Urinary bladder (tissue), 4 donors: ENCODE results near the gene DNAI4. TPM values are rescaled to one million over a fixed set of nuclear protein-coding genes. Genes with fewer than 3 reads are reported as not detected.
"Not testable (repeated sequence)": the region's sequence is repeated elsewhere in the genome, so short reads cannot be mapped to it uniquely, and the experiment has no call there.

Source experiments
- DNase-seq: peaks from one replicate; pipeline ENCODE4 v3.0.0-alpha.2; 2015; ENCODE audit errors: extremely low spot score
- H3K27ac ChIP-seq: one replicate; pipeline ENCODE4 v1.5.1; 2013; ENCODE audit warnings: low read depth, mild to moderate bottlenecking, moderate library complexity
- H3K36me3 ChIP-seq: one replicate; pipeline ENCODE4 v1.6.1; 2013; ENCODE audit warnings: mild to moderate bottlenecking, moderate library complexity; ENCODE audit not compliant: insufficient read depth
- H3K4me1 ChIP-seq: one replicate; pipeline ENCODE4 v1.6.1; 2013; ENCODE audit warnings: mild to moderate bottlenecking, moderate library complexity; ENCODE audit not compliant: insufficient read depth
- H3K4me3 ChIP-seq: one replicate; pipeline ENCODE4 v1.5.1; 2013; ENCODE audit warnings: low read depth, low read length
- WGBS: extraction: QIAGEN DNeasy Blood & Tissue Kit; methylation state at CpG from one replicate; pipeline ENCODE4 v1.1.7; 2013; 5-methylcytosine and 5-hydroxymethylcytosine counted together
- polyA plus RNA-seq: library from polyadenylated mRNA; stranded (reverse); fragments of 200-250 nt; gene quantifications from one replicate; pipeline ENCODE4 v1.2.3, GENCODE V29; 2013
- total RNA-seq: library from RNA; depleted of rRNA; stranded (reverse); fragments of >200 nt; gene quantifications from one replicate; pipeline ENCODE4 v1.2.3, GENCODE V29; 2014
- donor health status: healthy with polysubstance abuse.
- donor health status: healthy.

DNAI4 gene
- total and polyA plus RNA-seq, 2 donors, result 1.7 to 43.6 TPM

- WGBS, result 81% methylated on average over 1 of the region's 1 CpG
- Histone ChIP-seq H3K27ac (no peak overlapping the region), H3K36me3 (no peaks in the 10 kb centered on the region), H3K4me3 (no peak overlapping the region), H3K4me1 (no peaks in the 10 kb centered on the region)
- DNase-seq, result no peak
These were observed 5.6 kb downstream of the DNAI4 start for GRCh38 chr1:66919063-66919462.

GRCh38 chr1:66917476-66917875, 7.2 kb downstream of the DNAI4 start:
- no peaks in the 10 kb centered on the region for H3K36me3 ChIP-seq
- 98% methylated on average over 1 of the region's 1 CpG for WGBS
- no peak overlapping the region for H3K4me3 ChIP-seq
- H3K27ac ChIP-seq, result no peak overlapping the region
- DNase-seq, result no peak
- no peaks in the 10 kb centered on the region for H3K4me1 ChIP-seq

- Histone ChIP-seq H3K4me3 (no peak overlapping the region), H3K27ac (no peak overlapping the region), H3K36me3 (no peaks in the 10 kb centered on the region), H3K4me1 (no peaks in the 10 kb centered on the region)
- 40% methylated on average over 2 of the region's 2 CpGs for WGBS
- DNase-seq, result no peak
These were observed 8.3 kb downstream of the DNAI4 start for GRCh38 chr1:66916320-66916719.

- not testable (repeated sequence) for H3K36me3 ChIP-seq, H3K4me3 ChIP-seq, H3K4me1 ChIP-seq, H3K27ac ChIP-seq, DNase-seq
- 96% methylated on average over 1 of the region's 1 CpG for WGBS
These were observed 9.5 kb downstream of the DNAI4 start for GRCh38 chr1:66915203-66915602.

GRCh38 chr1:66893712-66894111, 30.9 kb downstream of the DNAI4 start:
- DNase-seq, result no peak
- Histone ChIP-seq H3K27ac (no peak overlapping the region), H3K36me3 (no peaks in the 10 kb centered on the region), H3K4me1 (no peaks in the 10 kb centered on the region), H3K4me3 (no peak overlapping the region)
- 87% methylated on average over 3 of the region's 3 CpGs for WGBS

GRCh38 chr1:66890621-66891020, 34.0 kb downstream of the DNAI4 start:
- H3K4me3 ChIP-seq, result no peak overlapping the region
- WGBS, result 90% methylated on average over 1 of the region's 1 CpG
- H3K27ac ChIP-seq, result no peak overlapping the region
- no peaks in the 10 kb centered on the region for H3K36me3 ChIP-seq
- no peaks in the 10 kb centered on the region for H3K4me1 ChIP-seq
- no peak for DNase-seq

- H3K27ac ChIP-seq, result no peak overlapping the region
- no peaks in the 10 kb centered on the region for H3K4me1 ChIP-seq
- WGBS, result 99% methylated on average over 1 of the region's 1 CpG
- DNase-seq, result no peak
- no peaks in the 10 kb centered on the region for H3K36me3 ChIP-seq
- no peak overlapping the region for H3K4me3 ChIP-seq
These were observed 35.6 kb downstream of the DNAI4 start for GRCh38 chr1:66889030-66889429.

- Histone ChIP-seq H3K36me3 (no peaks in the 10 kb centered on the region), H3K4me1 (no peaks in the 10 kb centered on the region), H3K4me3 (no peak overlapping the region), H3K27ac (no peak overlapping the region)
- DNase-seq, result no peak
- WGBS, result 83% methylated on average over 1 of the region's 1 CpG
These were observed 48.0 kb downstream of the DNAI4 start for GRCh38 chr1:66876664-66877063.

GRCh38 chr1:66873111-66873510, 51.5 kb downstream of the DNAI4 start:
- Histone ChIP-seq H3K4me3 (no peak overlapping the region), H3K27ac (no peak overlapping the region), H3K36me3 (no peaks in the 10 kb centered on the region), H3K4me1 (no peaks in the 10 kb centered on the region)
- DNase-seq, result no peak
- 91% methylated on average over 5 of the region's 5 CpGs for WGBS

GRCh38 chr1:66872024-66872423, 52.6 kb downstream of the DNAI4 start:
- not testable (repeated sequence) for DNase-seq, H3K4me3 ChIP-seq, H3K36me3 ChIP-seq, H3K27ac ChIP-seq, H3K4me1 ChIP-seq
- WGBS, result 96% methylated on average over 7 of the region's 7 CpGs

GRCh38 chr1:66867501-66867900, 57.2 kb downstream of the DNAI4 start:
- no peak overlapping the region for H3K4me3 ChIP-seq
- no peaks in the 10 kb centered on the region for H3K4me1 ChIP-seq
- 89% methylated on average over 2 of the region's 2 CpGs for WGBS
- DNase-seq, result no peak
- H3K36me3 ChIP-seq, result no peaks in the 10 kb centered on the region
- no peak overlapping the region for H3K27ac ChIP-seq

GRCh38 chr1:66860529-66860928, 64.1 kb downstream of the DNAI4 start:
- Histone ChIP-seq H3K4me1 (no peaks in the 10 kb centered on the region), H3K36me3 (no peaks in the 10 kb centered on the region), H3K27ac (no peak overlapping the region), H3K4me3 (no peak overlapping the region)
- WGBS, result 88% methylated on average over 3 of the region's 3 CpGs
- DNase-seq, result no peak

- no peak overlapping the region for H3K4me3 ChIP-seq
- no peaks in the 10 kb centered on the region for H3K4me1 ChIP-seq
- no peak for DNase-seq
- WGBS, result 70% methylated on average over 1 of the region's 1 CpG
- H3K36me3 ChIP-seq, result peaks cover 1% of the 10 kb centered on the region
- no peak overlapping the region for H3K27ac ChIP-seq
These were observed 71.3 kb downstream of the DNAI4 start for GRCh38 chr1:66853379-66853778.

- DNase-seq, result no peak
- H3K4me3 ChIP-seq, result no peak overlapping the region
- H3K4me1 ChIP-seq, result no peaks in the 10 kb centered on the region
- H3K27ac ChIP-seq, result no peak overlapping the region
- H3K36me3 ChIP-seq, result peaks cover 1% of the 10 kb centered on the region
- WGBS, result 85% methylated on average over 2 of the region's 2 CpGs
These were observed 71.8 kb downstream of the DNAI4 start for GRCh38 chr1:66852870-66853269.

GRCh38 chr1:66850989-66851388, 73.7 kb downstream of the DNAI4 start:
- DNase-seq, result no peak
- no peaks in the 10 kb centered on the region for H3K4me1 ChIP-seq
- no peak overlapping the region for H3K27ac ChIP-seq
- 95% methylated on average over 1 of the region's 1 CpG for WGBS
- no peak overlapping the region for H3K4me3 ChIP-seq
- peaks cover 1% of the 10 kb centered on the region for H3K36me3 ChIP-seq
